Trophoblast cell (in vitro differentiated cells and primary cell): ENCODE results near the gene CUBN.

ENCODE experiments used
- DNase-seq, 2 donors: peaks; one replicate each; pipeline ENCODE4 v3.0.0-alpha.2; 2016
- H2AFZ ChIP-seq: 2 replicates; pipeline ENCODE4 v1.6.1; 2013; ENCODE audit warnings: low read length, moderate library complexity, mild to moderate bottlenecking; ENCODE audit not compliant: insufficient read depth, poor library complexity
- H2AK5ac ChIP-seq: 2 replicates; pipeline ENCODE4 v1.6.1; 2013; ENCODE audit warnings: mild to moderate bottlenecking, low read length
- H2BK120ac ChIP-seq: 2 replicates; pipeline ENCODE4 v1.6.1; 2013; ENCODE audit warnings: low read length, mild to moderate bottlenecking, moderate library complexity; ENCODE audit not compliant: insufficient read depth, poor library complexity
- H2BK12ac ChIP-seq: 2 replicates; pipeline ENCODE4 v1.6.1; 2013; ENCODE audit warnings: mild to moderate bottlenecking, low read length, moderate library complexity
- H2BK5ac ChIP-seq: 2 replicates; pipeline ENCODE4 v1.6.1; 2013; ENCODE audit warnings: low read length, low read depth, moderate library complexity, mild to moderate bottlenecking; ENCODE audit not compliant: poor library complexity
- H3K14ac ChIP-seq: 2 replicates; pipeline ENCODE4 v1.6.1; 2013; ENCODE audit warnings: mild to moderate bottlenecking, low read length
- H3K18ac ChIP-seq: 2 replicates; pipeline ENCODE4 v1.6.1; 2013; ENCODE audit warnings: mild to moderate bottlenecking, low read length
- H3K23ac ChIP-seq: 2 replicates; pipeline ENCODE4 v1.6.1; 2013; ENCODE audit warnings: low read length
- H3K27ac ChIP-seq: 2 replicates; pipeline ENCODE4 v1.5.1; 2013; ENCODE audit warnings: low read depth, mild to moderate bottlenecking, inconsistent platforms, low read length, moderate library complexity
- H3K27me3 ChIP-seq: 2 replicates; pipeline ENCODE4 v1.6.1; 2013; ENCODE audit warnings: inconsistent platforms, mild to moderate bottlenecking, low read length, moderate library complexity; ENCODE audit not compliant: insufficient read depth
- H3K36me3 ChIP-seq, 2 experiments: 1 replicate in 1 of 2; 2 replicates in 1 of 2; pipeline ENCODE4 v1.6.1; 2013; ENCODE audit warnings: low read length in 2 of 2, mild to moderate bottlenecking in 2 of 2, moderate library complexity in 1 of 2; ENCODE audit not compliant: insufficient read depth in 2 of 2, control insufficient read depth in 1 of 2
- H3K4ac ChIP-seq: 2 replicates; pipeline ENCODE4 v1.6.1; 2013; ENCODE audit warnings: low read depth, mild to moderate bottlenecking, low read length, moderate library complexity
- H3K4me1 ChIP-seq, 2 experiments: 1 replicate in 1 of 2; 2 replicates in 1 of 2; pipeline ENCODE4 v1.6.1; 2013; ENCODE audit warnings: low read length in 2 of 2, mild to moderate bottlenecking in 2 of 2, moderate library complexity in 1 of 2; ENCODE audit not compliant: insufficient read depth in 2 of 2, control insufficient read depth in 1 of 2
- H3K4me2 ChIP-seq: 2 replicates; pipeline ENCODE4 v1.6.1; 2013; ENCODE audit warnings: inconsistent platforms, mild to moderate bottlenecking, low read length, moderate library complexity
- H3K4me3 ChIP-seq: 2 replicates; pipeline ENCODE4 v1.5.1; 2013; ENCODE audit warnings: mild to moderate bottlenecking, low read depth, low read length, inconsistent platforms
- H3K79me1 ChIP-seq: one replicate; pipeline ENCODE4 v1.6.1; 2013; ENCODE audit warnings: low read length
- H3K79me2 ChIP-seq: 2 replicates; pipeline ENCODE4 v1.6.1; 2013; ENCODE audit warnings: low read length, mild to moderate bottlenecking; ENCODE audit not compliant: control insufficient read depth, insufficient read depth, poor library complexity
- H3K9ac ChIP-seq: 2 replicates; pipeline ENCODE4 v1.6.1; 2013; ENCODE audit warnings: mild to moderate bottlenecking, low read length
- H3K9me3 ChIP-seq: 2 replicates; pipeline ENCODE4 v1.6.1; 2013; ENCODE audit warnings: low read depth, mild to moderate bottlenecking, control low read depth, inconsistent platforms, low read length; ENCODE audit not compliant: insufficient read depth
- H4K12ac ChIP-seq: 2 replicates; pipeline ENCODE4 v1.6.1; 2013; ENCODE audit warnings: low read depth, mild to moderate bottlenecking, low read length, moderate library complexity
- H4K8ac ChIP-seq: 2 replicates; pipeline ENCODE4 v1.6.1; 2013; ENCODE audit warnings: low read depth, mild to moderate bottlenecking, low read length, moderate library complexity
- H4K91ac ChIP-seq: one replicate; pipeline ENCODE4 v1.6.1; 2013; ENCODE audit warnings: low read depth, mild to moderate bottlenecking, low read length, moderate library complexity
- WGBS: extraction: QIAGEN DNeasy Blood & Tissue Kit; methylation state at CpG from one replicate; pipeline ENCODE4 v1.1.7; 2013; ENCODE audit warnings: missing lambda C conversion rate; ENCODE audit not compliant: insufficient read length, insufficient coverage; ENCODE audit errors: extremely low coverage; 5-methylcytosine and 5-hydroxymethylcytosine counted together

The CUBN gene

DNA sequence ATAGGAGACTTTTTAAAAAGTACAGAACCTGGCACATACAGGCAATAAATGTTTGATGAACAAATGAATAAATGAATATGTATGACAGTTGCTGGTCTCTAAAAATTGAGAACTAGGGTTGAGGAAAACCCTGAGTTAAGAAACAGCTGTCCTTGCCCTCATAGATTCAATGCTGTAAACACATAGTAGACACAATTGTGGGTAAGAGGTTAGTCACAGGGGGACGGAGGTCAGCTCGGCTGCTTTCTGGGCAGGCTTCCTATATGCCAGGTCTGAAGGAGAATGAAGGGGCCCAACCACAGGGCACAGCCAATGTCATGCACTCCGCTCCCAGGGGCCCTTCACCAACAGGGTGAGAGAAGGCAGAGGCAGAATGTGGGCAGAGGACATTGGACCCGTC is 169.1 kb downstream of the CUBN start:
- Histone ChIP-seq H2BK5ac (no peak overlapping the region), H3K9me3 (no peaks in the 10 kb centered on the region), H2BK12ac (no peak overlapping the region), H3K27me3 (no peaks in the 10 kb centered on the region), H3K23ac (no peak overlapping the region), H3K4me1 (no peaks in the 10 kb centered on the region), H4K8ac (no peak overlapping the region), H3K79me1 (peaks cover 3% of the 10 kb centered on the region), H4K12ac (no peak overlapping the region), H4K91ac (no peak overlapping the region), H3K14ac (no peak overlapping the region), H3K36me3 (peaks cover 0 to 2% of the 10 kb centered on the region in 2 experiments), H2AK5ac (no peak overlapping the region), H2BK120ac (no peak overlapping the region), H3K27ac (no peak overlapping the region), H3K4me2 (no peak overlapping the region), H3K79me2 (no peaks in the 10 kb centered on the region), H3K18ac (no peak overlapping the region), H3K4me3 (no peak overlapping the region), H3K9ac (no peak overlapping the region), H2AFZ (no peak overlapping the region), H3K4ac (no peak overlapping the region)
- DNase-seq, result no peak
- no CpG with 5 or more reads among the region's 4 CpGs for WGBS

DNA sequence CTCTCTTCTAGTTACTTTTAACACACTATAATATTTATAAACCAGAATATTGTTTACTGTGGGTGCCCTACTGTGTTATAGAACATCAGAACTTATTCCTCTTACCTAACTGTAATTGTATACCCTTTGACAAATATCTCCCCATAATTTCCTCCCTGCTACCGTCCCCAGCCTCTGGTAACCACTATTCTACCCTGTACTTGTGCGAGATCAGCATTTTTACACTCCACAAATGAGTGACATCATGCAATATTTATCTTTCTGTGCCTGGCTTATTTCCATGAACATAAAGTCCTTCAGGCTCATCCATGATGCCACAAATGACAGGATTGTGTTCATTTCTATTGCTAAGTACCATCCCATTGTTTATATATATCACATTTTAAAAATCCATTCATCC is 172.6 kb downstream of the CUBN start:
- Histone ChIP-seq H2BK12ac (no peak overlapping the region), H3K79me2 (no peaks in the 10 kb centered on the region), H2BK120ac (no peak overlapping the region), H3K18ac (no peak overlapping the region), H3K23ac (no peak overlapping the region), H3K4me2 (no peak overlapping the region), H3K4ac (no peak overlapping the region), H3K79me1 (peaks cover 3% of the 10 kb centered on the region), H3K27ac (no peak overlapping the region), H4K12ac (no peak overlapping the region), H3K36me3 (peaks cover 0 to 2% of the 10 kb centered on the region in 2 experiments), H4K91ac (no peak overlapping the region), H3K14ac (no peak overlapping the region), H3K4me1 (no peaks in the 10 kb centered on the region), H3K9ac (no peak overlapping the region), H3K4me3 (no peak overlapping the region), H3K27me3 (no peaks in the 10 kb centered on the region), H2AK5ac (no peak overlapping the region), H2BK5ac (no peak overlapping the region), H3K9me3 (no peaks in the 10 kb centered on the region), H4K8ac (no peak overlapping the region), H2AFZ (no peak overlapping the region)
- WGBS, result no CpG with 5 or more reads among the region's 2 CpGs
- no peak for DNase-seq

DNA sequence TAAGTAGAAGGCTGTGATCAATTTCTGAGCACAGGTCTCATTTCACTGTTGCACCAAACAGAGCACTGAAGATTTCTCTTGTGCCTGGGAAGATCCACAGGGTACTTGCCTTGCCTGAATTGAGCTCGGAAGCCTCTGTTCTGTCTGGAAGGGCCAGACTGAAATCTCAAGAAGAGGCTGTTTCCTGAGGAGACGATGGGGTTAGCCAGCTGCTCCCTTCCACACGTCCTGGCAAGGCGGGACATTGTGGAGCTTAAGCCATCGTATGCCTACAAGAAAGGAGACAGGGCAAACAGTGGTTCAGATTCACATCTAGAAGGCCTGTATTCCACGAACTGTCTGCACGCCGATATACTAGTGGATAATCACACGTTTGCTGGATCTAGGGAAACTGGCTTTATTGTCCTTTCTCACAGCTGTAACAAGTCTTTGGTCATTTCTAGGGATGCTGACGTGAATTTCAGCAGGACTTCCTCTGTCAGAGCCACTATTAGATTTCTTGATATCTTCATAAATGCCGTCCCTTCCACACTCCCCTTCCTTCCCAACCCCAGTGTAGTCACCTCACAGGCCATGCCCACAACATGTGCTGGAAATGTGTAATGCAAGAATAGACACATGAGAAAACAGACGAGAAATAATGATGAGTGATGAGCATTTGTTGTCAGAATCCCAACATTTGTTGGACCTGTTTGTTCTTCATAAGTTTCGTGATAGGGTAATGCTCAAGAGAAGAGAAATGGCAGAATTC is 175.2 kb downstream of the CUBN start:
- no peak overlapping the region for H3K14ac ChIP-seq

DNA sequence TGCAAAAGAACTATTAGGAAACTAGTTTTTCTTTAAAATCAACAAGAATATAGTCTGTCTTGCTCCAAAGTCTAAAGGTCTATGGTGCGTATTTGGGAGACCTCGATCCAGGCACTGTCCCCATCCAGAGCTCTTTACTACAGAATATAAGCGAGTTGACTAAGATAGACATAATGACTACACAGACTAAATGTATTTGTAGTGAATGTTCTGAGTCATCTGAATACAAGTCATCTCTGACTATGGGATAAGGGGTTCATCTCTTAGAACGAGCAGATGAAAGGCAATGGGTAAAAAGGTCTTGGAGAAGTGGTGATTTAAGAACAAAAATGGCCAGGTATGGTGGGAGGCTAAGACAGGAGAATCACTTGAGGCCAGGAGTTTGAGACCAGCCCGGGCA is 176.3 kb downstream of the CUBN start:
- Histone ChIP-seq H3K18ac (no peak overlapping the region), H3K9me3 (no peaks in the 10 kb centered on the region), H3K4me1 (no peaks in the 10 kb centered on the region), H3K14ac (no peak overlapping the region), H2BK5ac (no peak overlapping the region), H3K79me2 (no peaks in the 10 kb centered on the region), H3K4me2 (no peak overlapping the region), H2AFZ (no peak overlapping the region), H3K9ac (no peak overlapping the region), H3K4me3 (no peak overlapping the region), H3K27me3 (no peaks in the 10 kb centered on the region), H4K8ac (no peak overlapping the region), H4K91ac (no peak overlapping the region), H3K27ac (no peak overlapping the region), H3K4ac (no peak overlapping the region), H3K23ac (no peak overlapping the region), H2BK120ac (no peak overlapping the region), H2AK5ac (no peak overlapping the region), H3K36me3 (no peaks in the 10 kb centered on the region), H2BK12ac (no peak overlapping the region), H3K79me1 (no peaks in the 10 kb centered on the region), H4K12ac (no peak overlapping the region)
- WGBS, result no CpG with 5 or more reads among the region's 5 CpGs
- no peak for DNase-seq

More for the DNA sequence above, 175.2 kb downstream of the CUBN start:
- Histone ChIP-seq H3K36me3 (no peaks in the 10 kb centered on the region), H2BK120ac (no peak overlapping the region), H2BK5ac (no peak overlapping the region), H3K9me3 (no peaks in the 10 kb centered on the region), H3K9ac (no peak overlapping the region), H2AK5ac (no peak overlapping the region), H2BK12ac (no peak overlapping the region), H3K4me1 (no peaks in the 10 kb centered on the region), H3K27me3 (no peaks in the 10 kb centered on the region), H3K23ac (no peak overlapping the region), H2AFZ (no peak overlapping the region), H3K4ac (no peak overlapping the region), H4K12ac (no peak overlapping the region), H4K8ac (no peak overlapping the region), H3K4me3 (no peak overlapping the region), H3K18ac (no peak overlapping the region), H4K91ac (no peak overlapping the region), H3K4me2 (no peak overlapping the region), H3K79me1 (no peaks in the 10 kb centered on the region), H3K27ac (no peak overlapping the region), H3K79me2 (no peaks in the 10 kb centered on the region)
- DNase-seq, result no peak
- no CpG with 5 or more reads among the region's 13 CpGs for WGBS
